ENCODE measurements around the gene PLA2G2C.
A peak's percentile ranks its signal among the peaks of the same experiment; 100 is the strongest.

The PLA2G2C gene

GRCh38 chr1:20207546-20207945, 21.2 kb upstream of the PLA2G2C start:
- DNase-seq = no peak

DNA sequence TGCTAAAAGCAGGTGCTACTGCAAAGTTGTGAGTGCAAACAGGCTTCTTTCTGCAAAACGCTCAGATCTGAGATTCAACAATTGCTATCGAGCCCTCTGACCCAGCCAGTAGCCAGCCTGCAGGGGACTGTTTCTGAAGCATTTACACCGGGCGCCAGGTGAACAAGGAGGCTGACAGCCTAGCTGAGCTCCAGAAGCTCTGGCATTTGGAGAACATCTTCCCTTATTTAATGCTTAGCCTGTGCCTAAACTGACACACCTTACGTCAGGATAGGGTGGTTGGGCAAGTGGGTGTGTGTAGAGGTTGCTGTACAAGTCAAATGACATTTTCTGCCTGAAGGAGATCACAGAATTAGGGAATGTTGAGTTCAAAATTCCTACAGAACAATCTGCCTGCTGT, 15.8 kb upstream of the PLA2G2C start:
- DNase-seq = no peak

GRCh38 chr1:20200966-20201365, 14.6 kb upstream of the PLA2G2C start:
- no peak for DNase-seq

DNA sequence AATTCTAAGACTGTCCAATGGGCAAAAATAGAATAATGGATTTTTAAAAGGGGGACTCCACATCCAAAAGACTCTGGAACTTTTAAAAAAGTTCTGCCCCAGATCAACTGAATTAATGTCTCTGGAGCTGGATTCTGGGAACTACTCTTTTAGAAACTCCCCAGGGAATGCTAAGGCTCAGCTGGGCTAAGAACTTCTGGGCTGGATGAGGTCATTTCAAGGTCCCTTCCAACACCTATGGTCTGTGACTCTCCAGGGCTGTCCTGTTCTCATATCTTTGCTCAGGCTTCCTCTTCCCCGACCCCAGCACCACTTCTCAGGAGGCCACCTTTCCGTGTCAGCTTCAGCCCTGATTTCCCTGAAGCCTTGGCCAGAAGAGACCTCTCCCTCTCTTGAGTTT, 13.5 kb upstream of the PLA2G2C start:
- no peak for DNase-seq

GRCh38 chr1:20199403-20199802, 13.1 kb upstream of the PLA2G2C start:
- DNase-seq = no peak

DNA sequence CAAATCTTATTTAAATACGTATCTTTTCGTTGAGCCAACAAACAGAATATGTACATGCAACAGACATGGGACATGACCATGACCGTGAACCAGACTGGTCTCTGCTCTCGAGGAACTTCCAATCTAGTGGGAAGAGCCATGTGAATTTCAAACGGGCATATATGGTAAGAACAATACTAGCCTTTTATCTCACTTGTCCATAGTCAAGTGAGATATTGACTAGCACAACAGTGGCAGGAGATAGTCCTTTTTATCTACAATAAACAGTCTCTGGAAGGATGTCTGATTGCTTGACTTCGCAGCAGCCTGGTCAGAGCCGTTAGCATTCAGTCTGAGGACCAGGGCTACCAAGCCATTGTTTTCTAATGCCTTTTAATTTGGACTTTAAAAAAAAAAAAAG, 12.6 kb upstream of the PLA2G2C start:
- DNase-seq = no peak

GRCh38 chr1:20198296-20198695, 12.0 kb upstream of the PLA2G2C start:
- no peak for DNase-seq

GRCh38 chr1:20197329-20197791, 11.0 kb upstream of the PLA2G2C start:
- no peak for DNase-seq

- no peak for DNase-seq
Measured at GRCh38 chr1:20195462-20195780, 9.1 kb upstream of the PLA2G2C start.

DNA sequence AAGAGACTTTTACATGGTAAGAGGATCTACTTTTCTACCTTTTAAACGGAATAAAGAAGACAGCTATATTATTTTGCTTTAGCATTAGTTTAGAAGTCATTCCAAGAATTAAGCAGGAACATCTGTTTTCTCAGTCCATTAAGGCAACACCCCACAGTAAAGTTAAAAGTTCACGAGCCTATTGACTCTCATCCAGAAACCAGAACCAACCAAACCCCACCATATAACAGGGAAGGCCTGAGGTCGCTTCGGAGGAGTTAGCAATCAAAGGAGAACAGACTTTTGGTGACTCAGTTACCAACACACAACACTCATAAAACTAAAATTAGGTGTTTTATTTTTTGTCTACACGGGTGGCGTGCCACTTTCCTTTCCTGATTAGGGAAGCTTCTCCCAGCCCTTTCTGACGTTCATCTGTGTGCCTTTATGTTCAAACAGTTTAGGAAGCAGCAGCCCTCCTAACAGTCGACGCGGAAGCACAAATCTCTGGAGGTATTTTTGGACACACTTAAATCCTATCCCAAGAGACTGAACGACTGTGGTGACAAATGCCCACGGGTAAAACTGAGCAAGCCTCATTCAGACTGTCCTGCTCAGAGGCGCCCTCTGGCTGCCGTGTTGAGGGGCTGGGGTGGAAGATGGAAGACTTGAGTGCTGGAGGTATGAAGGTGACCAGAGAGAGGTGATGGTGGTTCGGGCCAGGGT, 8.6 kb upstream of the PLA2G2C start:
- DNase-seq = peak; percentile 83

DNA sequence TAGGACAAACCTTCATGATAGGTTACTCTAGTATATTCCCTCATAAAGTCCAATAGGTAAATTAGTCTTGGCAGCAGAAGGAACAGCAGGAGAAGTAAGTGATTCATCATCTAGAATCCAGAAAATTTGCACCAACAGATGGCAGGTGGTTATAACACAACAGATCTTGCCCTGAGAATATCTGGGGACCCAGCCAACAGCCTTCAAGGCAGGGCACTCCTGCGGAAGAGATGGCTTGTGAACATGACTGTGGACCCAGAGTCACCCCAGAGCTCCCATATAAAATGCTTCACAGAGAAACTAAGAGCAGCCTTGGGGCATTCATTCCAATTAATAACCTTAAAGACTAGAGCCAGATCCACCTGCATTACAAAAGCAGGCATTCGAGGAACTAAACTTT, 7.9 kb upstream of the PLA2G2C start:
- no peak for DNase-seq

GRCh38 chr1:20192871-20193411, 6.6 kb upstream of the PLA2G2C start:
- DNase-seq = no peak

DNA sequence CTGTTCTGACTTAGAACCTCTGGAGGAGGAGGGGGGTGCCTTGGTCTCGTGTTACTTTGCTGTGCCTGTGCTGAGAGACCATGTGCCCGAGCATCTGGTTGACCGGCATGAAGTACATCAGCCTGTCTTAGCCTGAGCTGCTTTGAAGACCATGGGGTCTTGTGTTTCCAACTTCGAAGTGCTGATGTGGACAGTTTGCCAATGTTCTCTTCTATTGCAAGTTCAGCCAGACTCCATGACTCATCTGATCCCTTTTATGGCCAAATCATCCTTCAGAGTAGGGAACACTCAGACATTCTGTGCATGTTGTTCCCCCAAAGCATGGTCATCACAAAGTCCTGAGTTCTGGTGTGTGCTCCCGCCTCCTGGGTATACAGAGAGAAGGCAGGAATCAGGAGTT, 6.0 kb upstream of the PLA2G2C start:
- DNase-seq = no peak

DNA sequence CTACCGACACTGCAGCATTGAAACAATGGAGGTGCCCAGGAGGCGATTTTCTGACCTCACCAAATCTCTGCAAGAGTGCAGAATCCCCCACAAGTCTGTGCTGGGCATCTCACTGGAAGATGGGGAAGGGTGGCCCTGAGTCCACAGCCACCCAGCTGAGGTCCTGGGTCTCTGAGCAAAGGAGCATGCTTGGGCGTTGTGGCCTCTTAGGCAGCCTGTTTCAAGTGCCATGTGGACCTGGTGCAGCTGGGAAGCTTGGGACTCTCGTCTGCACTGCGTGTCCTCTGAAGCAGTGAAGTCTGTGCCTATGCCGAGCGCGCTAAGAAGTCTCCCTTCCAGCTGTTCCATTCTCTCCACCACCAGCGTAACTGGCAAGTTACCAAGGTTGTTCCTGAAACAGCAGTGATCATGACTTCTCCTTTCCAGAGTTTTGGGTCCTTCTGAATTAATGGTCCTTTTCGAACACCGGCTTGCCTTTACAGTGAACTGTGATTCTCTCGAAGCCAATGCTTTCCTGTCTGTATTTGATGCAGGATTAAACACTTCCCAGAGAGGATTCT, 5.0 kb upstream of the PLA2G2C start:
- DNase-seq = no peak

- no peak for DNase-seq
Measured at GRCh38 chr1:20190256-20191160, 4.2 kb upstream of the PLA2G2C start.

DNA sequence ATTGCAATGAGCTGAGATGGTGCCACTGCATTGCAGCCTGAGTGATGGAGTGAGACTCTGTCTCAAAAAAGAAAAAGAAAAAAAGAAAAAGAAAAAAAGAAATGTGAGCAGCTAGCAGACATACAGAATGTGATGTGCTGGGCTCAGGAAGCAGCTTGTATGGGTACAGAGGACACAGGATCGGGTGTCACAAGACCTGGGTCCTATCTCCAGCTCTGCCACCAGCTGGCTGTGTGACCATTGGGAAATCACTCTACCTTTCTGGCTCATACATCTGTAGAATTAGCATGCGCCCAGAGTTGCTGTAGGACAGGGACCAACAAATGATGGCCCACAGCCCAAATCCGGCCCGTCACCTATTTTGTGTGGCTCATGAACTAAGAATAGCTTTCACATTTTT, 3.3 kb upstream of the PLA2G2C start:
- no peak for DNase-seq

DNA sequence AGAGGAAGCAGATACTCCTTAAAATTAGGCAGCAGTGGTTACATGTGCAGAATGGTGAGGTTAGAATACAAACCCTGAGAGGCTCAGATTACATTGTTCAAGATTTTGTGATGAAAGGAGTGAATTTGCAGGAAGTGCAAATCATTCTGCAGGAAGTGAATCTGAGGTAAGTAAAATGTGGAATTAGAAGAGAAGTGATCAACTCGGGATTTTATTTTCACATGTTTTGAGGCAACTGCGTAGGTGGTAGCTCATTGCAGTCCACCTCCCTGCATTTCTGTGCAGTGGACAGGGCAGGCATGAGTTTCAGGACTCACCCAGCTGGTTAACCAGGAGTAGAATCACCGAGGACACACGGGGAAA, 2.1 kb upstream of the PLA2G2C start:
- DNase-seq = no peak

GRCh38 chr1:20187813-20188454, 1.6 kb upstream of the PLA2G2C start:
- no peak for DNase-seq

DNA sequence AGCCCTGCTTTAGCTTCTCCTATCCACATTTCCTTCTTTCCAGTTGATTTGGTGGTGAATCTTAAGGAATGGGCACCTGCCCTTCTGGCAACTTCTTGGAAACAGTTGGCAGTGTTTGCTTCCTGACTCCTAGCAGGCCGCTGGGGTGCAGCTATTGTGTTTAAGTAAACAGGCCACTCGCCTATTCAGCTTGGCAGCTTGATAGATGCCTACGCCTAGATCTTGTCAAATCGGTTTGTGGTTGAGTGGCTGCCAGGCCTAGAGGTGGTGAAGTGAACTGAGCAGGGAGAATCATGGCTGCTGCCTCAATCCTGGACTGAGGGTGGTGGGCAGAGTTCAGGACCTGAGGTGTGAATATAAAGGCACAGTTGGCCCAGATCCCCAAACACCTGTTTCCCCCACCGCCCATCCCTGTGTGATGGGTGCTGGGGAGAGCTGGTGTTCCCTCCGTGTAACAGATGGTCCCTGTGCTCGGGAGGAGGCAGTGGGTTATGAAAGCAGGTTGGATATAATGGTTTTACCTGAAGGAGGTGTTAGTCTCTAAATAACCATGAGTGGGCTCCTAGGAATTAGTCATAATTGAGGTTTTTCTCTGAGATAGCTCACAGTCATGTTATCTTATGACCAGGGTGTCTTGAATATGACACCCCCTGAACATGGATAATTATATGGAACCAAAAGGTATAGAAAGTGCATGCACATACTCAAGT, 940 bp upstream of the PLA2G2C start:
- peak; percentile 47 for DNase-seq

DNA sequence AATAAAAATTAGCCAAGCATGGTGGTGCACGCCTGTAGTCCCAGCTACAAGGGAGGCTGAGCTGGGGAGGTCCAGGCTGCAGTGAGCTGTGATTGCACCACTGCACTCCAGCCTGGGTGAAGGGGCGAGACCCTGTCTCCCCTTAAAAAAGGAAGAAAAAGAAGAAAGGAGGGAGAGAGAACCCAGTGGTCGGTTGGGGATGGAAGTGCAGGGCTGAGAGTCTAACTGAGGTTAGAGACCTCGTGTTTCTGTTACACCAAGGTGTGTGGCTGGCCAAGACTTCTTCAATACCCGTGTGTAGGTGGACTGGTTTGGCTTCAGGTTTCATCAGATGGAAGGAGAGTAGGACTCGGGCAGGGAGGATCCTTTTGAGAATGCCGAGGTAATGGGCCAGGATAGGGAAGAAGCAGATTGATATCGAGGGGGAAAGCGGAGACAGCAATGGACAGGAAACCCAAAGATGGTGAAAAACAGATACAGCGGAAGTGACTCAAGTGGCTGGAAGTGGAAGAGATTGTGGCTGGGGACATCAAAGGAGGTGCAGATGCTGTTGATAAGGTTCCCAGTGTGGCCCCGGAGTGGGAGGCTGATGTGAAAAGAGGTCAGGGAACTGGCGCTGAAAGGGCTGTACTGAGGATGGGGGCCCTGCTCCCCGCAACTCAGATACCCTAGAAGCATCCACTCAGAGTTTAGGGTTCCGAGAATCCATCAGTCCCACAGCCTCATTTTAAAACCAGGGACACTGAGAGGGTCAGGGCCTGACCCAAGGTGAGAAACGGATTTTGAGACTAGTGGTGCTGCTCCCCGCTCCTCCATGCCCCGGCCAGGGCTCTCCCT, 1.1 kb downstream of the PLA2G2C start:
- peak; percentile 69 for DNase-seq

DNA sequence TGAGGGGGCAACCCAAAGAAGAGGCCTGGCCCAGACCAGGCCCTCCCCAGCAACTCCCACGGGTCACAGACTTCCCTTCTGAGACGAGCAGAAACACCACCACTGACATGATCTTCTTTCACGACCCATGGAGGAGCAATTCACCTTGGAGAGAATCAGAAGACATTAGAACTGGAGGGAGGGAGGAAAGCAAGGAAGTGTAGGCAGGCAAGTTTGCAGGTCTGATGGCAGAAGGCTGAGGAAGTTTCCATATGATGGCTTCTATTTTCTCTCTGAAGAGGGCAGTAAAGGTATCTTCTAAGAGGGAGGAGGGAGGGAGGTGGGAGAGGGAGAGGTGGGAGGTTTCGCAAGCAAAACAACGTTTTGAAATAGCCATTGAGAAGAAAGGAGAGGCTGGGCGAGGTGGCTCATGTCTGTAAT, 1.8 kb downstream of the PLA2G2C start:
- DNase-seq = no peak

Data from stimulated activated CD4-positive, alpha-beta T cell treated with anti-CD3 and anti-CD28 coated beads, Interleukin-4, amount 100 ng/mL, for 24 hours (primary cell).